Tibial nerve (tissue), 4 donors: ENCODE results near the gene FADS2.

Experiments
- EP300 ChIP-seq, 2 donors: sonication (generic); formaldehyde crosslinking; IDR thresholded peaks; one replicate each; pipeline ENCODE4 v1.6.1; 2017; ENCODE audit warnings: antibody characterized with exemption in 2 of 2, mild to moderate bottlenecking in 1 of 2
- POLR2A ChIP-seq, 2 donors: fragments of 450-650 bp; IDR thresholded peaks; one replicate each; pipeline ENCODE4 v1.6.1; 2017; ENCODE audit warnings: antibody characterized with exemption in 2 of 2, mild to moderate bottlenecking in 2 of 2, moderate library complexity in 2 of 2
- TF ChIP-seq, protein P1 (sequence below), 5 experiments: fragments of 200-600 bp in 3 of 5; fragments of 450-650 bp in 2 of 5; sonication (generic) in 3 of 5; IDR thresholded peaks; one replicate each; pipeline ENCODE4 v1.5.1; 2016 to 2019; ENCODE audit warnings: antibody characterized with exemption in 5 of 5, mild to moderate bottlenecking in 3 of 5, moderate library complexity in 2 of 5

DNA sequence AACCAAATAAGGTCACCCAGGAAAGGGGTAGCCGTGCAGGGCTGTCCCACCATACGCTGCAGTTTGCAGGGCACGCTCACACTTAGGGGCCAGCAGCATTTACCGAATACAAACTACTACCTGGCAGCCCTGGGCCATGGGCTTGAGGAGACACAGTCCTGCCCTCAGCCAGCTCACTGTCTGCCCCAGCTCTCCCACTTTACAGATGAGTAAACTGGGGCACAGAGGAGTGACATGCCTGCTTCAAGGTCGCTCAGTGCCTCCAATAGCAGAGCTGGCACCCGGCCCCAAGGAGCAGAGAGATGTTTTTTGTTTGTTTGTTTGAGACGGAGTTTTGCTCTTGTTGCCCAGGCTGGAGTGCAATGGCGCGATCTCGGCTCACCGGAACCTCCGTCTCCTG is 60.5 kb downstream of the FADS2 start:
- TF ChIP-seq, protein P1, sequence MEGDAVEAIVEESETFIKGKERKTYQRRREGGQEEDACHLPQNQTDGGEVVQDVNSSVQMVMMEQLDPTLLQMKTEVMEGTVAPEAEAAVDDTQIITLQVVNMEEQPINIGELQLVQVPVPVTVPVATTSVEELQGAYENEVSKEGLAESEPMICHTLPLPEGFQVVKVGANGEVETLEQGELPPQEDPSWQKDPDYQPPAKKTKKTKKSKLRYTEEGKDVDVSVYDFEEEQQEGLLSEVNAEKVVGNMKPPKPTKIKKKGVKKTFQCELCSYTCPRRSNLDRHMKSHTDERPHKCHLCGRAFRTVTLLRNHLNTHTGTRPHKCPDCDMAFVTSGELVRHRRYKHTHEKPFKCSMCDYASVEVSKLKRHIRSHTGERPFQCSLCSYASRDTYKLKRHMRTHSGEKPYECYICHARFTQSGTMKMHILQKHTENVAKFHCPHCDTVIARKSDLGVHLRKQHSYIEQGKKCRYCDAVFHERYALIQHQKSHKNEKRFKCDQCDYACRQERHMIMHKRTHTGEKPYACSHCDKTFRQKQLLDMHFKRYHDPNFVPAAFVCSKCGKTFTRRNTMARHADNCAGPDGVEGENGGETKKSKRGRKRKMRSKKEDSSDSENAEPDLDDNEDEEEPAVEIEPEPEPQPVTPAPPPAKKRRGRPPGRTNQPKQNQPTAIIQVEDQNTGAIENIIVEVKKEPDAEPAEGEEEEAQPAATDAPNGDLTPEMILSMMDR (IDR thresholded peaks at IDR 0.05): no peak
- no peak for TF ChIP-seq EP300 (IDR thresholded peaks at IDR 0.05)
- TF ChIP-seq POLR2A (IDR thresholded peaks at IDR 0.05): no peak
